GM18868 (cell line): ENCODE data around the gene KCTD5.

Source experiments
- ATAC-seq: cut with Tn5 transposase; IDR thresholded peaks from one replicate; pipeline ENCODE4 v1.9.1; 2021; ENCODE audit warnings: mild to moderate bottlenecking, moderate library complexity; ENCODE audit not compliant: unreplicated experiment

KCTD5 gene

DNA sequence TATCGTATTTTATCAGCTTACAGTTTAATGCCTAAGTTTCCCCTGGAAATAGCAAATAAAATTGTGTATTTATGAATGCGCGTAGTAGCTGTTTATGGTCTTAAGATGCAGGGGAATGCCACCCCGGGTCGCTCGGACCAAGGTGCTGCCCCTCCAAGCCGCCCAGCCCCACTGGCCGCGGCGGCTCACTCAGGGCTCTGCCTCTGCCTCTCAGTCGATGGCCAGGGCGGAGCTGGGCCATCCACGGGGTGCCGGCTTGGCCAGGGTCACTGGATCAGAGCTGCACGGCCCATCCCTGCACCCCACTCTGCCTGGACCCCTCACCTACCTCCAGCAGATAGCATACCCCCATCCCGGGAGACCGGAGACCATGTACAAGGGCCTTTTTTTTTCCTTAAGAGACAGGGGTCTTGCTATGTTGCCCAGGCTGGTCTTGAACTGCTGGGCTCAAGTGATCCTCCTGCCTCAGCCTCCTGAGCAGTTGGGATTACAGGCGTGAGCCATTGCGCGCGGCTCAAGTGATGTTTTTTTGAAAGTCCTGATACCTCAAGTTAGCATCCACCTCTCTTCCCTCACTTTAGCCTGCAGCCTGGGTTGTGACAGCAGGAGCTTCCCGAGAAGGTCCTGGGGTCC is 26.7 kb downstream of the KCTD5 start:
- ATAC-seq, result no peak

GRCh38 chr16:2709588-2709984 is 27.3 kb downstream of the KCTD5 start:
- ATAC-seq, result no peak

DNA sequence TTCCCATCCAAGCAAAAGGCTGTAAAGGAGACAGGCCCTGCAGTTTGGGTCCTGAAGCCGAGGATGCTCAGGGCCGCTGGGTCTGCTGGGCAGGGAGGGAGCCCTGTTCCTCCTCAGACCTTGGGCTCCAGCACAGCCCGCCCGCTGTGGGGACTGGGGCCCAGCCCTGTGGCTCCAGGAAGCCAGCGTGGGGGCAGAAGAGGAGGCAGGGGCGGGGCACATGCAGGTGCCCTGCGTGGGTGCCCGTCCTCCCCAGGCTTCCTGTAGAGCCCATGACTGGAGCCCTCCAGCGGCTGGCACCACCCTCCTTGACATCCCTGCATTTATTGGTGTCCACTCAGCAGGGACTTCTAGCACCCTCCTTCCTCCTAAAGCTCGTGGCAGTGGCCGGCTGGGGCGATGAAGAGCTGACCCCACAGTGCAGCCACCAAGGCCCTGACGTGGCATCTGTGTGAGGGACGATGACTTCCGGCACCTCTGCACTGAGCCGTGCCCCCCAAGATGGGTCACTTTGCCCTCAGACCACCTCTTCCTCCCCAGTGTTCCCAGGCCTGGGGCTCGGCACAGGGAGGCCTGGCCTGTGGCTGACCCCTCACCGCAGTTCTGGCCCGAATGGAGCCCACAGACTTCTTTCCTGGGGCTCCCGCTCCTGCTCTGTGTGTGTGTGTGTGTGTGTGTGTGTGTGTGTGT is 27.8 kb downstream of the KCTD5 start:
- ATAC-seq, result no peak

DNA sequence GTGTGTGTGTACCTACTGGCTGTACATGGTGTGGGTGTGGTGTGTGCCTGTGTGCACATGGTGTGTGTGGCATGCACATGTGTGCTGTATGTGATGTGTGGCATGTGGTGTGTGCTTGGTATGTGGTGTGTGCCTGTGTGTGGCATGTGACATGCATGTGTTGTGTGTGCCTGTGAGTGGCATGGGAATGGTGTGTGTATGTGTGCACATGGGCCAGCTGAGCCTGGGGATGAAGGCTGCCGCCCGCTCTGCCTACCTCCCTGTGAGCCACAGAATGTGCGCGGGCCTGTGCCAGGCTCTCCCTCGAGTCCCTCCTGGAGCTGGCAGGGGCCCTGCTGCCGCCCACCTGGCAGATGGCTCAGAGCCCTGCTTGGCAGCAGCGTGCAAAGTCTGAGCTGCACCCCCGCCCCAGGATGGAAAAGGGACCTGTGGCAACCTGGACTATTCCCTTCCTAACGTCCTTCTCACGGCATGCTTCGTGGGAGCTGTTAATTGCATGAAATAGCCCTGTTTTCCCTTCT is 28.4 kb downstream of the KCTD5 start:
- ATAC-seq, result no peak

- no peak for ATAC-seq
Observed at GRCh38 chr16:2711370-2712062, 29.2 kb downstream of the KCTD5 start.

DNA sequence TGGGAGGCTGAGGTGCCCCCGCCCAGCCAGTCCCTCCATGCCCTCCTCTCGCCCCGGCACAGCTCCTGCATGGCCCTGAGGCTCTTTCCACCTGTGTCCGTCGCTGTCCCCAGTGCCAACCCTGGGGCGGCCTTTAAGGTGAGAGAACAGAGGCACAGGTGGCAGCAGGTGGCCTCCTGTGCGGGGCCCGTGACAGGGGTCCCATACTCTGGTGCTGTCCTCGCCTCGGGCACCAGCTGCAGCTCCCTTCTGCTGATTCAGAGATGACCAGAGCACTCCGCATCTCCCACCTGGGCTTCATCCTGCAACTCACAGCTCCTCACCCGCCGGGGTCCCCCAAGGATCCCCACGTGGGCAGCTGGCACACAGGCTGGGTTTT is 29.7 kb downstream of the KCTD5 start:
- no peak for ATAC-seq

DNA sequence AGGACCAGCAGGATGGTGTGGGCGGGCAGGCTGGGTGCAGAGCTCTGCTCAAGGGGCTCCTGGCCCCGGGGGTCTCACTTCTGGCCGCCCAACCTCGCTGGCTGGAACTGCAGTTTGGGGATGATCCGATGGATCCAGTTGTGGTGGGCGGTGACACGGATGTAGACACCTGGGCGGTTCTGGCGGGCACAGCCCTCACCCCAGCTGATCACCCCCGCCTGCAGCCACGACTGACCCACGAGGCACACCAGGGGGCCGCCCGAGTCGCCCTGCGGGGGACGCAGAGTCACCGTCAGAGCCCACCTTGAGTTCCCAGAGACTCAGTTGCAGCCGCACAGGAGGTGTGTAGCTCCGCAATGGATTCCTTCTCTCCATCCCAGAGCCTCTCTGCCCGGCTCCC is 30.2 kb downstream of the KCTD5 start:
- no peak for ATAC-seq

- no peak for ATAC-seq
Observed at GRCh38 chr16:2713523-2713922, 31.2 kb downstream of the KCTD5 start.

DNA sequence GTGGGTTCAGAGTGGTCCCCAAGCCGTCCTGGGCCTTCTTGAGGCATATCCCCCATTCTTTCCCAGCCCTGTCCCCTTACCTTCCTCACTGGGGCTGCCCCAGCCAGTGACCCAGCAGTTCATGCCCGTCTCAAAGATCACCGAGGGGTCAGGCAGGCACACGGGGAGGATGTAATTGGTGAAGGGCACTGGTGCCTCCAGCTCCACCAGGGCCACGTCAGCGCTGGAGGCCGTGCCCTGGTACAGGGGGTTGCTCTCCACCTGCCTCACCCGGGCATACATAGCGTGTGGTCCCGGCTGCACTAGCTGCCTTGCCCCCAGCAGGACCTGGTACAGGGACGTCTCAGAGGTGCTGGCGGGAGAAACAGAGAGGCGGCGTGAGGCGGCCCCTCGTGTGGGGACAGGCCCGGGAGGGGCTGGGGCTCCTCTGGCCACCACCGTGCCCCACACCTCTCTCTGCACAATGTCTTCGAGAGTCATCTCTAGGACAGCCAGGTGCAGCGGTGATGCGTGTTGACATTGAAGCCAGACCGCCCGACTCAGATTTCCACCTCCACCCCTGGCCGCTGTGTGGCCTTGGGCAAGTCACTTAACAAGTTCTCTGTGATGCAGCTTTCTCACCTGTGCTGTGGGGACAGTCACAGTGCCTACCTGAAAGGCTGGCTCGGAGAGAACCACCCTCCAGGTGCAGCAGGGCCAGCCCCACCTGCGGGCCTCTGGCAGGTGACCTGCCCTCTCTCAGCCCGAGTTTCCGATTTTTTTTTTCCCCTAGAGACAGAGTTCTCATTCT is 31.9 kb downstream of the KCTD5 start:
- ATAC-seq, result no peak

GRCh38 chr16:2715064-2715463 is 32.7 kb downstream of the KCTD5 start:
- no peak for ATAC-seq

DNA sequence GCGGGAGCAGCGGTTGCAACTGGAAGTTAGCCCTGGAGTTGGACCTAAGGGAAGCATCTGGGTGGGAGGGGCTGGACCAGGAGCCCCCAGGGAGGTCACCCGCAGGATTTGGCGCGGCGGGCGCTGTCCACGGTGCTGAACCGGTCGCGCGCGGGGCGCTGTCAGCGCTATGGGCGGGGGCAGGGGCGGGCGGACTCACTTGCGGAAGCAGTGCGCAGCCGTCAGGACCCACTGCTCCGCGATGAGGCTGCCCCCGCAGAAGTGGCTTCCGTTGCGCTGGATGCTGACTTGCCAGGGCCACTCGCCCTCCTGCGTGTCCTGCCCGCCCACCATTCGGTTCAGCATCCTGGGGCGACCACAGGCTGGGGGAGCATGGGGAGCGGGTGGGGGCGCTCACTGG is 33.2 kb downstream of the KCTD5 start:
- ATAC-seq, result no peak

DNA sequence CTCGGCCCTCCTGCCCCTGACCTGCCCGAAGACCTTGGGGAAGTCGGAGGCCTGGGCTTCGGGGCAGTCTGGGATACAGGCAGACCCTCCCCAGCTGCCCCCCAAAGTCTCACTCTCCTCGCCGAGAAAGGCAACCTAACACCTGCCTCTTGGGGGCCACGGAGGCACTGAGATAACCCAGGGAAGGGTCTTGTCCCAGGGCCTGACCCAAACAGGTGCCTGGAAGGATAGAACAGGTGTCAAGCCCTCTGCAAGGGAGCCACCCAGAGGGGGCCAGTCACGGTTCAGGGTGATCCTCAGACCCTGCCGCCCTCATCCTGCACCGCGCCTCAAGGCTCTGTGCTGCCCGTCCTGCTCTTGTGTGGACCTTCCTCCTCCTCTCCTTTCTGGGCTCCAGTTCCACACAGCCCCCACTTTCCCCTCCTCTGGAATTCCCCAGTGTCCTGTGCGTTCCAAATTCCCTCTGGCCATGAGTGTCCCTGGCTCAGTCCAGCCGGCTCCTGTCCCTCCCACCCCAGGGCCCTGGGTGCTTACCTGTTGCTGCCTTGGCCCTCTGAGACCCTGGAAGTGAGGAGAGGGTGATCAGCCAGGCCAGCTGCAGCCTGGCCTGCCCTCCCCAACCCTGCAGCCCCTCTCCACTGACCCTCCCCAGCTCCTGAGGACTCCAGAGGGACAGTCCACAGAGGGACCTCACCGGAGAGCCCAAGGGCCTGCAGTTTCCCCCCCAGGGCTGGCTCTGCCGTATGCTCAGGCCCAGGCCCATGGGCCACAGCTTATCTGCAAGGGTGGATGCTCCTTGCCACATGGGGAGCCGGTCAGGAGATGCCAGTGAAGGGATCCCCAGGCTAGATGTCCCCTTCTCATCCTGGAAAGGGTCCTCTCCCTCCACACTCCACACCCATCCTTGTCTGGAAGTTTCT is 33.9 kb downstream of the KCTD5 start:
- no peak for ATAC-seq

DNA sequence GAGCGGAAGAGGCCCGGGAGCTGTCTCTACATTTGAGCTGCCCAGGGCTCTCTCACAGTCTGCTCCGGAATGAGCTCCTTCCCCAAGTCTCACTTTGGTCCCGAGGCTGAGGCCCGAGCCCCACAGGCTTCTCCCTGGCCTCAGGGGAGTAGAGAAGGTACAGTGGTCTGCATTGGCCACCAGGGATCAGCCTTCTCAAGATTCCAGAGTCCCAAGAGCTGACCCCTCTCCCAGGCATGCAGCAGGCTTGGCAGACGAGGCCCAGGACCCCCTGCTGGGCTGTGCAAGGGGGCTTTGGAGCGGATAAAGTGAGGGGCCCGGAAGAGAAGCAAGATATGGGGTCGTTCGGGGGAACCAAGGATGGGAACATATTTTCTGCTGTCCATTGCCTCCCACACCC is 34.6 kb downstream of the KCTD5 start:
- ATAC-seq, result no peak

DNA sequence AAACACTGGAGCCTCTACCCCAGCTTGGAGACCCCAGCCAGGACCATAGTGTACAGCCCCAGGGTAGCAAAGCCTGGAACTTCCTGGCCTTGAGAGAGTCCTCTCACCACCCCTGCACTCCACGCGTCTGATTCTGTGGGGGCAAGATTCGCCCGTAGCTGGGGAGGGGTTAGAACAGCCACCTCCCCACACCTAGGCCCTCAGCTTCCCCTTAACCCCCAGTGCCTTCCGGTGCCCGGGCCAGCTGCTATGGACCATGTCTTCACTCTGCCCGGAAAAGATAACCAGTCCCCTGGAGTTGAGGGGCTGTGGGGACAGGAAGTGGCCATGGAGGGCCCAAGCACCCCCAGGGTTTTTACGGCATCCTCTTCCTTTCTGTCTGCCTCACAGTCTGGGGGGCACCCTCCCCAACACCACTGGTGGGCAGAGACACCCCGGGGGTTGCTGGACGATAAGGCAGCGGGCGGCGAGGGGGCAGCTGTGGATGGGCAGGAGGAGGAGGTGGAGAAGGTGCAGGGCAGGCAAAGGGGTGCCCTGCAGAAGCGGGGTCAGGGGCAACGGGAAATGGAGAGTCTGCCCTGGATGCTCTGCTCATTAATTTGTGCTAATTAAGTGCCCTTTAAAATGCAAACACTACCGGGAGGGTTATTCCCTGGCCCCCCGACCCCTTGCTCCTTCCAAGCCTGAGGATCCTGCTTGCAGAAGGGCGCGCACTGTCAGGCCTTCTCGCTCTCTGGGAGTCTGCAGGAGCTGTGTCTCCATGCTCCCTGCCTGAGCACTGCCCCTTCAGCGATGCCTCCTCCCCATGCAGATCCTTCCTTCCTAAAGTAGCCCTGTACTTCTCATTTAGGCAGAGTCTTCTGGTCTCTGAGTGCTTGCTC is 35.3 kb downstream of the KCTD5 start:
- ATAC-seq, result no peak

DNA sequence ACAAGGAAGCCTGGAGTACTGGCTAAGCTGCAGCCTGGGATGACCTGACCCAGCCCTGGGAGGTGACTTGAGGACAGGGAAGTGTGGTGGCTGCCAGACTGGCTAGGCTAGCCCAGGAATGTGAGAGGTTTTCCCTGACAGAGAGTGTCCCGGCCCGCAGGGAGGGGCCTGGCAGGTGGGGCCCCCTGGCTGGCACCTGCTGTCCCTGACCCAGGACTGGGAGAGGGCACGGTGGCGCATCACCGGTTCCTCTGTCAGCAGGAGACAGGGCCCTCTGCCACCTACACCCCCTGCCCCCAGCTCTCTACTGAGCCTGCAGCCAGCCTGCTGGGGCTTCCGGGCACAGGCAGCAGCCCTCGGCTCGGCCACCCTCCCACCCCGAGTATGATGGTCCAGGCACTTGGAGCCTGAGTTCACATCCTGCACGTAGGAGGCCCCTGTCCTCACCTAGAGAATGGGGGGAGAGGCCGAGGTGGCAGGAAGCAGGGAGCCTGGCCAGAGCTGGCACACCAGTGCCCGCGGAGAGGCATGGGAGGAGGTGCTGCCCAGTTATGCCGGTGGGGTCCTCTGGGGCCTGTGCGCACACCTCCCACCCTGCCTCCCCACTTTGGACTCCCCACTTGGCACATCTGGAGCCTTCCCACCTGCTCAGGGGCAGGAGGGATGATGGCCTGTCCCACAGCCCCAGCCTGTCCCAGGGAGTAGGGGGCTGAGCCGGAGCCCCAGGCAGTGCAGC is 37.2 kb downstream of the KCTD5 start:
- ATAC-seq, result no peak

DNA sequence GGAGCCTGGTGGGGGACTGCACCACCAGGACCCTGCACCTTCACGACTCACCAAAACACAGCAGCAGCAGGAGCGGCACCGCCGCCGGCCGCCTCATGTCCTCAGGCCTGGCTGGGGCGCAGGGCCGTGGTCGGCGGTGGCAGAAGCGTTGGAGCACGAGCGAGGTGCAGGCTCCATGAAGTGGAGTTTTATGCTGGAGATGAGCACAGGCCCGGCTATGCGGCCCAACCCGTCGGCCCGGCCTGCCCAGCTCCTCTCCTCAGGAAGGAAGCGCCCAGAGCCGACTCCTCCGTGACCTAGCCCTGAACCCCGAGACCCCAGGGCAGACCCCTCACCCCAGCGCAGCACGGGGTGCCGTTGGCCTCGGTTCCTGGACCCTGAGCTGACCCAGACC is 37.7 kb downstream of the KCTD5 start, which contains the start of gene PRSS27:
Gene PRSS27, minus strand, starts transcription at position 161 of the 394 bp plus-strand sequence. Its CDS starts 64 bp downstream, at position 97.
- no peak for ATAC-seq

DNA sequence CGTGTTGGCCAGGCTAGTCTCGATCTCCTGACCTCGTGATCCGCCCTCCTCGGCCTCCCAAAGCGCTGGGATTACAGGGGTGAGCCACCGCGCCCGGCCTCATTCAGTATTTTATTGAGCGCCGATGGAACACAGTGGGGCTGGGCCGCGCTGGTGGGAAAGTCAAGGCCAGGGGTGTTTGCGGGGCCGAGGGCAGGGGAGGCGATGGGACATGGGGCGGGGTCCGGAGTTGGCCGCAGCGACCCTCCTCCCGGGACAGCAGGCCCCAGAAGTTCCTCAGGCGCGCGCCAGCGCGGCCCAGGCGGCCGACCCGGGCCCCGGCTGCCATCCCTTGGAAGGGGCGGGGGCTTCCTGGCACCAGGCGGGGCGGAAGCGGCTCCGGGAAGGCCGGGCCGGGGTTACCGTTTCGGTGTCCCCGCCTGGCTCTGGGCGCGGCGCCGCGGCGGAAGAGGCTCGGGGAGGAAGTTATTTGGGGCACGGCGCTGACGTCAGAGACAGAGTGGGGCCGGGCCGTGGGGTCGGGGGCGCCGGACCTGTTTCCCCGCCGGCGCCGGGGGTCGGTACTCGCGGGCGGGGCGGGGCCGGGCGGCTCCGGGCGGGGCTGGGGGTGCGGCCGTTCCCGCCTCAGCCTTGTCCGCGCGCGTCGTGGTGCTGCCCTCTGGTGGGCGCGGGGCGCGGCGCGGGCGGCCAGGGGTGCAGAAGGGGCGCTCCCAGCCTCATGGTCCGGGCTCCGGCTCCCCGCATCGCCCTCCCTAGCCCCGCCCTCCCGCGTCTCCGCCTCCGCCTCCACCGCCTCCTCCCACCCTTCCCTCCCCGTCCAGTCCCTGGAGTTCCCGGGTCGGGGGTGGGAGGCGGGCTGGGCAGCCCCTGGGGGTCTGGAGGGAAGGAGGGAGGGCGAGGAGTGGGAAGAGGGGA is 38.7 kb downstream of the KCTD5 start:
- peak; percentile 81 for ATAC-seq
